Testis (tissue), 3 donors: Measurements from ENCODE around the gene MACROD1. TPM values are rescaled to one million over a fixed set of nuclear protein-coding genes. Genes with fewer than 3 reads are reported as not detected.

Experiments used
- DNase-seq: peaks from one replicate; pipeline ENCODE4 v3.0.0-alpha.2; 2019
- H3K27ac ChIP-seq, 2 donors: fragments of 200-600 bp; sonication (generic); one replicate each; pipeline ENCODE4 v1.5.1; 2019
- H3K27me3 ChIP-seq: fragments of 200-600 bp; sonication (generic); one replicate; pipeline ENCODE4 v1.5.1; 2019
- H3K36me3 ChIP-seq: fragments of 200-600 bp; sonication (generic); one replicate; pipeline ENCODE4 v1.5.1; 2017; ENCODE audit warnings: low read depth; ENCODE audit errors: missing control alignments
- H3K4me1 ChIP-seq: fragments of 200-600 bp; sonication (generic); one replicate; pipeline ENCODE4 v1.5.1; 2019
- H3K4me3 ChIP-seq, 2 donors: fragments of 200-600 bp; sonication (generic); one replicate each; pipeline ENCODE4 v1.5.1; 2017 to 2019
- H3K9me3 ChIP-seq: fragments of 200-600 bp; sonication (generic); one replicate; pipeline ENCODE4 v1.5.1; 2017
- CTCF ChIP-seq, 3 experiments: fragments of 450-650 bp in 2 of 3; fragments of 200-600 bp in 1 of 3; sonication (generic) in 1 of 3; IDR thresholded peaks; one replicate each; pipeline ENCODE4 v1.5.1; 2016 to 2019; ENCODE audit warnings: antibody characterized with exemption in 3 of 3, mild to moderate bottlenecking in 2 of 3, moderate library complexity in 1 of 3
- POLR2A ChIP-seq: fragments of 450-650 bp; IDR thresholded peaks from one replicate; pipeline ENCODE4 v1.6.1; 2017; ENCODE audit warnings: antibody characterized with exemption, mild to moderate bottlenecking, moderate library complexity
- WGBS, 2 donors: methylation state at CpG; one replicate each; pipeline ENCODE4 v1.1.5; 2018; 5-methylcytosine and 5-hydroxymethylcytosine counted together
- intact Hi-C: fragments of 100-400 bp; cut with DNase I; formaldehyde crosslinking; loops from one replicate; pipeline ENCODE4 v1.15.1; 2023; ENCODE audit warnings: low total_unique reads
- polyA plus RNA-seq: library from polyadenylated mRNA; stranded (reverse); fragments of 350-450 nt; fragmentation: Illumina TruSeq; extraction: RNeasy Lipid Tissue Mini Kit (QIAGEN cat#74804); gene quantifications from one replicate; pipeline ENCODE4 v1.2.3, GENCODE V29; 2014; ENCODE audit warnings: low read depth, low replicate concordance; ENCODE audit not compliant: insufficient read depth
- total RNA-seq, 2 donors: library from RNA; depleted of rRNA; stranded (reverse); fragments of >200 nt; gene quantifications; one replicate each; pipeline ENCODE4 v1.2.3, GENCODE V29; 2016

The MACROD1 gene
- total and polyA plus RNA-seq, 3 donors from 2014 or later: 13.3 to 15.3 (median 14.1) TPM

DNA sequence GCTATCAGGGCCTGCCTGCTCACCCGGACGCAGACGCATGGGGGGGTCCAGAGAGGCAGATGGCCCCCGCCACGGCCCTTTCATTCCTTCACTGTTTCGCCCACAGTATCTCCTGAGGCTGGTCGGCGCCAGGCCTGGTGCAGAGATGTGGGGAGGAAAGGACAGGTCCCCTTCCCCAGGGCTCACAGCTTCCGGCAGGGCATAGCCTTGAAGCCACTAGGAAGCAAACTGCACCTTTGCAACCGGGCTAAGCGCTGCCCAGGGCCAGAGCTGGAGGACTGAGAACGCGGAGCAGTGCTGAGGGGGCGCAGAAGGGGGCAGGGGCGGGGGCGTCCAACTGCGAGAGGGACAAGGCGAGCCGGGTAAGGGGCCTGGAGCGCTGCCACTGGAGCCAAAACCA lies 150.4 kb downstream of the MACROD1 start:
- Histone ChIP-seq H3K36me3 (no peaks in the 10 kb centered on the region), H3K27me3 (no peaks in the 10 kb centered on the region), H3K9me3 (no peaks in the 10 kb centered on the region), H3K4me3 (no peak overlapping the region), H3K4me1 (peaks cover 14% of the 10 kb centered on the region), H3K27ac (no peak overlapping the region)
- no peak for TF ChIP-seq CTCF (IDR thresholded peaks at IDR 0.05)
- no peak for TF ChIP-seq POLR2A
- WGBS, 2 donors: 85 to 86% methylated on average over 18 to 20 of the region's 20 CpGs
- no peak for DNase-seq
- intact Hi-C loops: no loop called here

GRCh38 chr11:64014356-64014755 lies 151.6 kb downstream of the MACROD1 start:
- no peak for DNase-seq
- no peak overlapping the region for H3K4me3 ChIP-seq
- WGBS, 2 donors: 87 to 92% methylated on average over 6 to 11 of the region's 11 CpGs
- intact Hi-C loops: no loop called here
- no peaks in the 10 kb centered on the region for H3K9me3 ChIP-seq
- H3K4me1 ChIP-seq: peaks cover 14% of the 10 kb centered on the region
- H3K27me3 ChIP-seq: no peaks in the 10 kb centered on the region
- H3K36me3 ChIP-seq: no peaks in the 10 kb centered on the region
- H3K27ac ChIP-seq: no peak overlapping the region
- TF ChIP-seq POLR2A (no peak), CTCF (IDR thresholded peaks at IDR 0.05) (no peak)

DNA sequence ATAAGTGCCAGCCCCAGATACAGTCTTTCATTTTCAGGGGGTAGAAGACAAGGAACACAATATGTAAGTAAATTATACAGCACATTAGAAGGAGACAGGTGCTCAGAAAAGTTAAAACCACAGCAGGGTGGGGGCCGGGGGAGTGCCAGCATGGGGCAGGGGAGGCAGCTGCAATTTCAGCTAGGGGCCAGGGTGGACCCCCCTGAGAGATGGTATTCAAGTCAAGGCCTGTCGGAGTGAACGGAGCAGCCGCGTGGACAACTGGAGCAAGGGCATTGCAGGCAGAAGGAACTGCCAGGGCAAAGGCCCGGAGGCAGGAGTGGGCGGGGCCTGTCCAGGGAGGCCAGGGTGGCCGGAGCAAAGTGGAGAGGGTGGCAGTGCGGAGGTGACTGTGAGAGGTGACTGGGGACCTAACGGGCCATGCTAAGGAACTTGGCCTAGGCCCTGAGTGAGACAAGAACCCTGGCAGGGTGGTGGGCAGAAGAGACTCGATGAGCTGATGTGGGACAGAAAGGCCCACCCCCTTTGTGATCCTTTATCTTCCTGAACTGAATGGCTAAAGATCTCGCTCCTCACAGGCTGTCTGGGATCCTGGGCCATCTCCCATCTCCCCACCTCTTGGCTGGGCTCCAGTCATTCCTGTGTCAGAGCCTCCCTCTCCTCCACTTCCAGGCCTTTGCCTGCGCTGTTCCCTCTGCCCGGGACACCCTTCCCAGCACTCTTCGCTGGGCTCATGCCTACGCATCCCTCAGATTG lies 152.6 kb downstream of the MACROD1 start:
- intact Hi-C loops: no loop called here
- no peaks in the 10 kb centered on the region for H3K27me3 ChIP-seq
- TF ChIP-seq CTCF (IDR thresholded peaks at IDR 0.05) (no peak), POLR2A (no peak)
- H3K36me3 ChIP-seq: no peaks in the 10 kb centered on the region
- no peaks in the 10 kb centered on the region for H3K9me3 ChIP-seq
- H3K4me1 ChIP-seq: peaks cover 7% of the 10 kb centered on the region
- DNase-seq: no peak
- H3K27ac ChIP-seq: no peak overlapping the region
- 93 to 94% methylated on average over 15 to 16 of the region's 16 CpGs for WGBS, 2 donors
- H3K4me3 ChIP-seq: no peak overlapping the region

GRCh38 chr11:64011371-64011770 lies 154.5 kb downstream of the MACROD1 start:
- no peaks in the 10 kb centered on the region for H3K9me3 ChIP-seq
- no peak for TF ChIP-seq POLR2A
- no peak for TF ChIP-seq CTCF (IDR thresholded peaks at IDR 0.05)
- no peaks in the 10 kb centered on the region for H3K27me3 ChIP-seq
- peaks cover 15% of the 10 kb centered on the region for H3K4me1 ChIP-seq
- H3K27ac ChIP-seq: no peak overlapping the region
- no peak overlapping the region for H3K4me3 ChIP-seq
- 92 to 94% methylated on average over 7 to 8 of the region's 8 CpGs for WGBS, 2 donors
- no peaks in the 10 kb centered on the region for H3K36me3 ChIP-seq
- intact Hi-C loops: no loop called here
- DNase-seq: no peak

- Histone ChIP-seq H3K9me3 (no peaks in the 10 kb centered on the region), H3K27me3 (no peaks in the 10 kb centered on the region), H3K27ac (no peak overlapping the region), H3K4me1 (peaks cover 15% of the 10 kb centered on the region), H3K4me3 (no peak overlapping the region), H3K36me3 (no peaks in the 10 kb centered on the region)
- DNase-seq: no peak
- TF ChIP-seq CTCF (IDR thresholded peaks at IDR 0.05) (no peak), POLR2A (no peak)
- intact Hi-C loops: no loop called here
- 89 to 97% methylated on average over 2 of the region's 2 CpGs for WGBS, 2 donors
Observed at GRCh38 chr11:64010783-64011182, 155.1 kb downstream of the MACROD1 start.
